HEK293 (cell line): ENCODE data around the gene FBXL4.

Source experiments
- CTCF ChIA-PET: fragments of 350-600 bp; formaldehyde crosslinking; extraction: SDS; loops from one replicate; lab custom pipeline; 2021; ENCODE audit warnings: antibody characterized with exemption; lab: Yijun Ruan, JAX
- POLR2A ChIA-PET: fragments of 300-600 bp; formaldehyde crosslinking; extraction: SDS; loops from one replicate; lab custom pipeline; 2020; ENCODE audit warnings: antibody characterized with exemption, inconsistent platforms; lab: Yijun Ruan, JAX
- H3K27ac ChIP-seq: fragments of 200-500 bp; sonication (Bioruptor generic); 2 replicates; pipeline ENCODE4 v1.5.1; 2014; ENCODE audit warnings: low read depth, low read length, control low read depth, inconsistent platforms; ENCODE audit errors: extremely low read depth
- H3K36me3 ChIP-seq, 2 experiments: fragments of 200-500 bp in 1 of 2; sonication (Bioruptor generic) in 1 of 2; 1 replicate in 1 of 2; 2 replicates in 1 of 2; pipeline ENCODE4 v1.5.1; 2014 to 2017; ENCODE audit warnings: inconsistent platforms in 2 of 2, low read length in 2 of 2; ENCODE audit not compliant: control insufficient read depth in 2 of 2, insufficient read depth in 1 of 2
- H3K4me1 ChIP-seq: fragments of 200-500 bp; sonication (Bioruptor generic); 2 replicates; pipeline ENCODE4 v1.5.1; 2014; ENCODE audit warnings: mild to moderate bottlenecking, low read length, inconsistent platforms; ENCODE audit not compliant: control insufficient read depth, insufficient read depth
- H3K4me3 ChIP-seq: 2 replicates; pipeline ENCODE4 v1.5.1; 2011; ENCODE audit warnings: low read depth, mild to moderate bottlenecking, control low read depth, low read length, moderate library complexity
- H3K9me3 ChIP-seq: fragments of 200-500 bp; sonication (Bioruptor generic); 2 replicates; pipeline ENCODE4 v1.5.1; 2014; ENCODE audit warnings: low read depth, low read length, inconsistent platforms; ENCODE audit not compliant: control insufficient read depth, insufficient read depth
- BCL11B ChIP-seq: fragments of 450-650 bp; formaldehyde crosslinking; IDR thresholded peaks from 2 replicates; pipeline ENCODE4 v1.5.1; 2016; ENCODE audit warnings: low read depth, missing biosample characterization, missing genetic modification characterization
- FEZF1 ChIP-seq: fragments of 450-650 bp; formaldehyde crosslinking; IDR thresholded peaks from 2 replicates; pipeline ENCODE4 v1.5.1; 2016; ENCODE audit warnings: missing biosample characterization, missing genetic modification characterization
- HOXA7 ChIP-seq: sonication (generic); formaldehyde crosslinking; IDR thresholded peaks from 2 replicates; pipeline ENCODE4 v1.8.1; 2022; ENCODE audit warnings: missing genetic modification reagents, borderline replicate concordance
- HOXC10 ChIP-seq: sonication (generic); formaldehyde crosslinking; IDR thresholded peaks from 2 replicates; pipeline ENCODE4 v1.8.1; 2023; ENCODE audit warnings: mild to moderate bottlenecking, missing genetic modification reagents
- SCRT1 ChIP-seq: fragments of 450-650 bp; formaldehyde crosslinking; IDR thresholded peaks from 2 replicates; pipeline ENCODE4 v1.5.1; 2016; ENCODE audit warnings: missing biosample characterization, missing genetic modification characterization, borderline replicate concordance
- WT1 ChIP-seq: fragments of 450-650 bp; formaldehyde crosslinking; IDR thresholded peaks from 2 replicates; pipeline ENCODE4 v1.5.1; 2016; ENCODE audit warnings: missing biosample characterization, missing genetic modification characterization
- ZBTB1 ChIP-seq: fragments of 450-650 bp; formaldehyde crosslinking; IDR thresholded peaks from 2 replicates; pipeline ENCODE4 v1.5.1; 2016; ENCODE audit warnings: missing biosample characterization, missing genetic modification characterization
- ZBTB20 ChIP-seq: fragments of 450-650 bp; formaldehyde crosslinking; IDR thresholded peaks from 2 replicates; pipeline ENCODE4 v1.5.1; 2016; ENCODE audit warnings: missing biosample characterization, missing genetic modification characterization
- ZBTB48 ChIP-seq: fragments of 450-650 bp; formaldehyde crosslinking; IDR thresholded peaks from 2 replicates; pipeline ENCODE4 v1.5.1; 2016; ENCODE audit warnings: missing biosample characterization, missing genetic modification characterization
- ZNF121 ChIP-seq: fragments of 450-650 bp; formaldehyde crosslinking; IDR thresholded peaks from 2 replicates; pipeline ENCODE4 v1.5.1; 2016; ENCODE audit warnings: missing biosample characterization, missing genetic modification characterization
- ZNF132 ChIP-seq: fragments of 450-650 bp; formaldehyde crosslinking; IDR thresholded peaks from 2 replicates; pipeline ENCODE4 v1.5.1; 2017; ENCODE audit warnings: missing biosample characterization, missing genetic modification characterization, borderline replicate concordance
- ZNF239 ChIP-seq: fragments of 450-650 bp; formaldehyde crosslinking; IDR thresholded peaks from 2 replicates; pipeline ENCODE4 v1.5.1; 2016; ENCODE audit warnings: missing biosample characterization, missing genetic modification characterization
- ZNF48 ChIP-seq: fragments of 450-650 bp; formaldehyde crosslinking; IDR thresholded peaks from 2 replicates; pipeline ENCODE4 v1.5.1; 2016; ENCODE audit warnings: missing biosample characterization, missing genetic modification characterization
- ZNF501 ChIP-seq: fragments of 450-650 bp; formaldehyde crosslinking; IDR thresholded peaks from 2 replicates; pipeline ENCODE4 v1.5.1; 2016; ENCODE audit warnings: missing biosample characterization, missing genetic modification characterization
- ZNF510 ChIP-seq: fragments of 450-650 bp; formaldehyde crosslinking; IDR thresholded peaks from 2 replicates; pipeline ENCODE4 v1.5.1; 2018; ENCODE audit warnings: mild to moderate bottlenecking, missing genetic modification characterization, missing biosample characterization; ENCODE audit not compliant: insufficient replicate concordance
- ZNF514 ChIP-seq: fragments of 450-650 bp; formaldehyde crosslinking; IDR thresholded peaks from 2 replicates; pipeline ENCODE4 v1.5.1; 2016; ENCODE audit warnings: missing biosample characterization, missing genetic modification characterization
- ZNF529 ChIP-seq: fragments of 450-650 bp; formaldehyde crosslinking; IDR thresholded peaks from 2 replicates; pipeline ENCODE4 v1.5.1; 2017; ENCODE audit warnings: missing genetic modification characterization, missing biosample characterization; ENCODE audit not compliant: insufficient replicate concordance
- ZNF677 ChIP-seq: fragments of 450-650 bp; IDR thresholded peaks from 2 replicates; pipeline ENCODE4 v1.5.0; 2018; ENCODE audit warnings: missing biosample characterization, mild to moderate bottlenecking, missing genetic modification characterization, moderate library complexity
- ZNF707 ChIP-seq: fragments of 450-650 bp; formaldehyde crosslinking; IDR thresholded peaks from 2 replicates; pipeline ENCODE4 v1.5.1; 2016; ENCODE audit warnings: missing biosample characterization, missing genetic modification characterization
- ZNF76 ChIP-seq: fragments of 450-650 bp; formaldehyde crosslinking; IDR thresholded peaks from 2 replicates; pipeline ENCODE4; 2016; ENCODE audit warnings: low read depth, missing biosample characterization, missing genetic modification characterization, borderline replicate concordance
- ZNF791 ChIP-seq: fragments of 450-650 bp; formaldehyde crosslinking; IDR thresholded peaks from 2 replicates; pipeline ENCODE4 v1.5.1; 2016; ENCODE audit warnings: missing biosample characterization, missing genetic modification characterization
- ZXDB ChIP-seq: fragments of 450-650 bp; formaldehyde crosslinking; IDR thresholded peaks from 2 replicates; pipeline ENCODE4 v1.5.1; 2016; ENCODE audit warnings: missing biosample characterization, missing genetic modification characterization
- TF ChIP-seq, protein P1 (sequence below): fragments of 450-650 bp; formaldehyde crosslinking; IDR thresholded peaks from 2 replicates; pipeline ENCODE4 v1.5.1; 2016; ENCODE audit warnings: missing biosample characterization, missing genetic modification characterization
- TF ChIP-seq, protein P2 (sequence below): fragments of 450-650 bp; formaldehyde crosslinking; IDR thresholded peaks from 2 replicates; pipeline ENCODE4 v1.5.1; 2016; ENCODE audit warnings: missing biosample characterization, missing genetic modification characterization
- TF ChIP-seq, protein P3 (sequence below): fragments of 450-650 bp; formaldehyde crosslinking; IDR thresholded peaks from 2 replicates; pipeline ENCODE4 v1.5.1; 2016; ENCODE audit warnings: missing biosample characterization, missing genetic modification characterization
- TF ChIP-seq, protein P4 (sequence below): fragments of 450-650 bp; formaldehyde crosslinking; IDR thresholded peaks from 2 replicates; pipeline ENCODE4 v1.5.1; 2016; ENCODE audit warnings: missing biosample characterization, missing genetic modification characterization
- TF ChIP-seq, protein P5 (sequence below): fragments of 450-650 bp; IDR thresholded peaks from 2 replicates; pipeline ENCODE4 v1.5.1; 2018; ENCODE audit warnings: missing biosample characterization, missing genetic modification characterization

FBXL4 gene

DNA sequence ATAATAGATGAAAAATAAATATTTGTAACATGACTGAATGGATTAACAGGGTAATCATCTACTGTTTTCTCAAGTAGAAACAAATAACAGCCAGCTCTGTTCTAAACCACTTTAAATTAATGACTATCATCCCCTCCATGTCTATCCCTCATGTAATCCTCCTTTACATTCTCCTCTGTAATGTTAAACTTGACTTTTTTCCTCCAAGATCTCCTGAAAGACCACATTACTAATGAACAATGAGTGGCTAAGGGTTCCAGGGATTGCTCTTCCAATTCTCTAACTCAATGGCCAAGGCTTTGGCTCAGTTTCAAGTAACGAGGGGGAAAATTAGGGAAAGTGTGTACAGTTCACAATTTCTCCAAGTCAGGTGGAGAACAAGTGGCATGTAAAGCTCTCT, 37.6 kb upstream of the FBXL4 start (continued):
- TF ChIP-seq, protein P1, sequence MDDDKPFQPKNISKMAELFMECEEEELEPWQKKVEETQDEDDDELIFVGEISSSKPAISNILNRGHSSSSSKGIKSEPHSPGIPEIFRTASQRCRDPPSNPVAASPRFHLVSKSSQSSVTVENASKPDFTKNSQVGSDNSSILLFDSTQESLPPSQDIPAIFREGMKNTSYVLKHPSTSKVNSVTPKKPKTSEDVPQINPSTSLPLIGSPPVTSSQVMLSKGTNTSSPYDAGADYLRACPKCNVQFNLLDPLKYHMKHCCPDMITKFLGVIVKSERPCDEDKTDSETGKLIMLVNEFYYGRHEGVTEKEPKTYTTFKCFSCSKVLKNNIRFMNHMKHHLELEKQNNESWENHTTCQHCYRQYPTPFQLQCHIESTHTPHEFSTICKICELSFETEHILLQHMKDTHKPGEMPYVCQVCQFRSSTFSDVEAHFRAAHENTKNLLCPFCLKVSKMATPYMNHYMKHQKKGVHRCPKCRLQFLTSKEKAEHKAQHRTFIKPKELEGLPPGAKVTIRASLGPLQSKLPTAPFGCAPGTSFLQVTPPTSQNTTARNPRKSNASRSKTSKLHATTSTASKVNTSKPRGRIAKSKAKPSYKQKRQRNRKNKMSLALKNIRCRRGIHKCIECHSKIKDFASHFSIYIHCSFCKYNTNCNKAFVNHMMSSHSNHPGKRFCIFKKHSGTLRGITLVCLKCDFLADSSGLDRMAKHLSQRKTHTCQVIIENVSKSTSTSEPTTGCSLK (tag by site-specific recombination), result no peak

DNA sequence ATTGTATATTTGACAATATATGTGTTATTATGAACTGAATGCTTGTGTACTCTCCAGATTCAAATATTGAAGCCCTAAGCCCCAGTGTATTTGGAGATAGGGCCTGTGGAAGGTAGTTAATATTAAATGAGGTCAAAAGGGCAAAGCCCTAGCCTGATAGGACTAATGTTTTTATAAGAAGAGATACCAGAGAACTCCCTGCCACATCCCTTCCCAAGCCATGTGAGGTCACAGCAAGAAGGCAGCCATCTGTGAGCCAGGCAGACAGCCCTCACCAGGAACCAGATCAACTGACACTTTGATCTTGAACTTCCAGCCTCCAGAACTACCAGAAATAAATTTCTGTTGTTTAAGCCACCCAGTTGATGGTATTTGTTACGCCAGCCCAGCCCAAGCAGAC, 36.4 kb upstream of the FBXL4 start:
- no peak overlapping the region for H3K27ac ChIP-seq
- TF ChIP-seq, protein P2, sequence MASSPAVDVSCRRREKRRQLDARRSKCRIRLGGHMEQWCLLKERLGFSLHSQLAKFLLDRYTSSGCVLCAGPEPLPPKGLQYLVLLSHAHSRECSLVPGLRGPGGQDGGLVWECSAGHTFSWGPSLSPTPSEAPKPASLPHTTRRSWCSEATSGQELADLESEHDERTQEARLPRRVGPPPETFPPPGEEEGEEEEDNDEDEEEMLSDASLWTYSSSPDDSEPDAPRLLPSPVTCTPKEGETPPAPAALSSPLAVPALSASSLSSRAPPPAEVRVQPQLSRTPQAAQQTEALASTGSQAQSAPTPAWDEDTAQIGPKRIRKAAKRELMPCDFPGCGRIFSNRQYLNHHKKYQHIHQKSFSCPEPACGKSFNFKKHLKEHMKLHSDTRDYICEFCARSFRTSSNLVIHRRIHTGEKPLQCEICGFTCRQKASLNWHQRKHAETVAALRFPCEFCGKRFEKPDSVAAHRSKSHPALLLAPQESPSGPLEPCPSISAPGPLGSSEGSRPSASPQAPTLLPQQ (tag by site-specific recombination), result no peak
- TF ChIP-seq ZNF76 (tag by site-specific recombination) (no peak), ZNF514 (tag by site-specific recombination) (no peak), ZBTB48 (tag by site-specific recombination) (no peak), BCL11B (tag by site-specific recombination) (no peak), ZNF239 (tag by site-specific recombination) (no peak), ZNF529 (tag by site-specific recombination) (no peak), ZNF510 (tag by site-specific recombination) (no peak), ZNF791 (tag by site-specific recombination) (no peak), FEZF1 (tag by site-specific recombination) (no peak), ZNF501 (tag by site-specific recombination) (no peak), HOXA7 (CRISPR knock-in tag) (no peak), ZBTB1 (tag by site-specific recombination) (no peak), HOXC10 (CRISPR knock-in tag) (no peak)
- TF ChIP-seq, protein P3, sequence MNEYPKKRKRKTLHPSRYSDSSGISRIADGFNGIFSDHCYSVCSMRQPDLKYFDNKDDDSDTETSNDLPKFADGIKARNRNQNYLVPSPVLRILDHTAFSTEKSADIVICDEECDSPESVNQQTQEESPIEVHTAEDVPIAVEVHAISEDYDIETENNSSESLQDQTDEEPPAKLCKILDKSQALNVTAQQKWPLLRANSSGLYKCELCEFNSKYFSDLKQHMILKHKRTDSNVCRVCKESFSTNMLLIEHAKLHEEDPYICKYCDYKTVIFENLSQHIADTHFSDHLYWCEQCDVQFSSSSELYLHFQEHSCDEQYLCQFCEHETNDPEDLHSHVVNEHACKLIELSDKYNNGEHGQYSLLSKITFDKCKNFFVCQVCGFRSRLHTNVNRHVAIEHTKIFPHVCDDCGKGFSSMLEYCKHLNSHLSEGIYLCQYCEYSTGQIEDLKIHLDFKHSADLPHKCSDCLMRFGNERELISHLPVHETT (tag by site-specific recombination), result no peak
- TF ChIP-seq, protein P4, sequence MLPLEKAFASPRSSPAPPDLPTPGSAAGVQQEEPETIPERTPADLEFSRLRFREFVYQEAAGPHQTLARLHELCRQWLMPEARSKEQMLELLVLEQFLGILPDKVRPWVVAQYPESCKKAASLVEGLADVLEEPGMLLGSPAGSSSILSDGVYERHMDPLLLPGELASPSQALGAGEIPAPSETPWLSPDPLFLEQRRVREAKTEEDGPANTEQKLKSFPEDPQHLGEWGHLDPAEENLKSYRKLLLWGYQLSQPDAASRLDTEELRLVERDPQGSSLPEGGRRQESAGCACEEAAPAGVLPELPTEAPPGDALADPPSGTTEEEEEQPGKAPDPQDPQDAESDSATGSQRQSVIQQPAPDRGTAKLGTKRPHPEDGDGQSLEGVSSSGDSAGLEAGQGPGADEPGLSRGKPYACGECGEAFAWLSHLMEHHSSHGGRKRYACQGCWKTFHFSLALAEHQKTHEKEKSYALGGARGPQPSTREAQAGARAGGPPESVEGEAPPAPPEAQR, result no peak
- TF ChIP-seq, all 188 proteins: peak for 0
- Histone ChIP-seq H3K36me3 (no peaks in the 10 kb centered on the region), H3K9me3 (no peaks in the 10 kb centered on the region), H3K4me1 (no peaks in the 10 kb centered on the region), H3K4me3 (no peak overlapping the region)
- ChIA-PET POLR2A (interaction anchor here (1.1 kb wide), 1 partner anchor 36 kb away, joined by 3 read pairs; the partner anchor contains the start of gene FBXL4), CTCF (interaction anchor here (0.6 to 0.7 kb wide), 2 partner anchors 16 to 30 kb away, joined by 3 read pairs; no protein-coding TSS in a partner anchor)

DNA sequence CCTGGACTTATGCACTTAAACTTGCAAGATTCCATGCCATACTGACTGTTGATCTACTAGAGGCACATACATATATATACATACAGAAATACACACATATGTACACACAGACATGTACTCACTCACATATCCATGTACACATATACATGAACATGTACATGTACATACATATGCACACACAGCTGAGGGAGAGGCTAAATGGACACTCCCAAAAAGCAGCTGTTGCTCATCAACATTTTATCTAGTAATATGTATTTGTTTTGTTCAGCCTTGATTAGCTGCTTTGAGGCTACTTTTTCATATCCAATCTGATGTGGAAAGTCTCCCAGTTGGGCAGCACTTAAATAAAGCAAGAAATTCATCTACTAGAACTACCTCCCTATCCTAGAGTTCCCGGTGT, 33.7 kb upstream of the FBXL4 start:
- no peaks in the 10 kb centered on the region for H3K36me3 ChIP-seq
- ChIA-PET CTCF (interaction anchor here (0.6 to 1.1 kb wide), 6 partner anchors 86 to 585 kb away, joined by 3 to 4 read pairs (median 3); no protein-coding TSS in a partner anchor), POLR2A (no interaction called here)
- H3K4me1 ChIP-seq, result no peaks in the 10 kb centered on the region
- no peak overlapping the region for H3K27ac ChIP-seq
- H3K4me3 ChIP-seq, result no peak overlapping the region
- H3K9me3 ChIP-seq, result no peaks in the 10 kb centered on the region
- no peak for TF ChIP-seq WT1 (tag by site-specific recombination)
- TF ChIP-seq ZNF48, result no peak
- TF ChIP-seq SCRT1, result no peak
- no peak for TF ChIP-seq ZBTB20 (tag by site-specific recombination)
- TF ChIP-seq ZNF677, result no peak
- no peak for TF ChIP-seq ZNF707 (tag by site-specific recombination)
- TF ChIP-seq ZNF121 (tag by site-specific recombination), result no peak
- TF ChIP-seq, protein P5, sequence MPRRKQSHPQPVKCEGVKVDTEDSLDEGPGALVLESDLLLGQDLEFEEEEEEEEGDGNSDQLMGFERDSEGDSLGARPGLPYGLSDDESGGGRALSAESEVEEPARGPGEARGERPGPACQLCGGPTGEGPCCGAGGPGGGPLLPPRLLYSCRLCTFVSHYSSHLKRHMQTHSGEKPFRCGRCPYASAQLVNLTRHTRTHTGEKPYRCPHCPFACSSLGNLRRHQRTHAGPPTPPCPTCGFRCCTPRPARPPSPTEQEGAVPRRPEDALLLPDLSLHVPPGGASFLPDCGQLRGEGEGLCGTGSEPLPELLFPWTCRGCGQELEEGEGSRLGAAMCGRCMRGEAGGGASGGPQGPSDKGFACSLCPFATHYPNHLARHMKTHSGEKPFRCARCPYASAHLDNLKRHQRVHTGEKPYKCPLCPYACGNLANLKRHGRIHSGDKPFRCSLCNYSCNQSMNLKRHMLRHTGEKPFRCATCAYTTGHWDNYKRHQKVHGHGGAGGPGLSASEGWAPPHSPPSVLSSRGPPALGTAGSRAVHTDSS, result no peak
- no peak for TF ChIP-seq BCL11B (tag by site-specific recombination)
- TF ChIP-seq ZXDB (tag by site-specific recombination), result no peak
- no peak for TF ChIP-seq ZNF132
- TF ChIP-seq FEZF1 (tag by site-specific recombination), result no peak
